Progenitor cell of endocrine pancreas (in vitro differentiated cells): ENCODE results near the gene TEX44. TPM values are rescaled to one million over a fixed set of nuclear protein-coding genes. Genes with fewer than 3 reads are reported as not detected.

Experiments
- DNase-seq: peaks from one replicate; pipeline ENCODE4 v3.0.0; 2021; ENCODE audit warnings: low spot score; ENCODE audit not compliant: unreplicated experiment
- H3K27ac Mint-ChIP-seq: 2 replicates; pipeline ENCODE4 v1.8.0; 2021; ENCODE audit warnings: mild to moderate bottlenecking, moderate library complexity, mixed read lengths
- H3K27me3 Mint-ChIP-seq: 2 replicates; pipeline ENCODE4 v1.8.0; 2021; ENCODE audit warnings: mixed read lengths
- H3K36me3 Mint-ChIP-seq: 2 replicates; pipeline ENCODE4 v1.8.0; 2022; ENCODE audit warnings: mixed read lengths; ENCODE audit not compliant: insufficient read depth
- H3K4me1 Mint-ChIP-seq: 2 replicates; pipeline ENCODE4 v1.8.0; 2021; ENCODE audit warnings: low read depth, mixed read lengths
- H3K4me3 Mint-ChIP-seq: 2 replicates; pipeline ENCODE4 v1.8.0; 2021; ENCODE audit warnings: low read depth, mild to moderate bottlenecking, moderate library complexity, mixed read lengths
- H3K9me3 Mint-ChIP-seq: 2 replicates; pipeline ENCODE4 v1.8.0; 2021; ENCODE audit warnings: low read depth, mixed read lengths
- CTCF ChIP-seq: fragments of 200-600 bp; sonication (generic); IDR thresholded peaks from one replicate; pipeline ENCODE4 v1.5.0; 2021; ENCODE audit warnings: antibody characterized with exemption, mild to moderate bottlenecking; ENCODE audit not compliant: unreplicated experiment
- total RNA-seq: library from RNA; stranded (reverse); gene quantifications from 2 replicates; pipeline ENCODE4 v1.2.1, GENCODE V29; 2021

The TEX44 gene
- total RNA-seq, 1 donor from 2014 or later, result not detected

GRCh38 chr2:231597014-231597611, 4.4 kb downstream of the TEX44 start:
- no peak overlapping the region for H3K27ac Mint-ChIP-seq
- peaks cover 6% of the 10 kb centered on the region for H3K4me1 Mint-ChIP-seq
- H3K36me3 Mint-ChIP-seq, result no peaks in the 10 kb centered on the region
- no peak for DNase-seq
- no peak for TF ChIP-seq CTCF
- H3K4me3 Mint-ChIP-seq, result no peak overlapping the region
- H3K27me3 Mint-ChIP-seq, result no peaks in the 10 kb centered on the region
- H3K9me3 Mint-ChIP-seq, result no peaks in the 10 kb centered on the region

- H3K27me3 Mint-ChIP-seq, result no peaks in the 10 kb centered on the region
- no peak overlapping the region for H3K4me3 Mint-ChIP-seq
- no peak for DNase-seq
- H3K9me3 Mint-ChIP-seq, result no peaks in the 10 kb centered on the region
- H3K36me3 Mint-ChIP-seq, result no peaks in the 10 kb centered on the region
- H3K4me1 Mint-ChIP-seq, result peaks cover 6% of the 10 kb centered on the region
- TF ChIP-seq CTCF, result no peak
- H3K27ac Mint-ChIP-seq, result no peak overlapping the region
Observed at GRCh38 chr2:231597627-231598026, 5.0 kb downstream of the TEX44 start.

GRCh38 chr2:231600619-231601355, 8.1 kb downstream of the TEX44 start:
- Mint-ChIP-seq H3K27ac (no peak overlapping the region), H3K27me3 (no peaks in the 10 kb centered on the region), H3K4me1 (peaks cover 23% of the 10 kb centered on the region), H3K36me3 (no peaks in the 10 kb centered on the region), H3K9me3 (no peaks in the 10 kb centered on the region), H3K4me3 (no peak overlapping the region)
- TF ChIP-seq CTCF, result no peak
- no peak for DNase-seq

- Mint-ChIP-seq H3K4me1 (peaks cover 27% of the 10 kb centered on the region), H3K27ac (peak overlapping the region; percentile 62), H3K36me3 (no peaks in the 10 kb centered on the region), H3K4me3 (no peak overlapping the region), H3K27me3 (no peaks in the 10 kb centered on the region), H3K9me3 (no peaks in the 10 kb centered on the region)
- peak; percentile 84 for TF ChIP-seq CTCF
- peak; percentile 65 for DNase-seq
Observed at GRCh38 chr2:231601356-231602229, 8.9 kb downstream of the TEX44 start.

GRCh38 chr2:231602859-231603467, 10.3 kb downstream of the TEX44 start:
- no peaks in the 10 kb centered on the region for H3K9me3 Mint-ChIP-seq
- no peaks in the 10 kb centered on the region for H3K36me3 Mint-ChIP-seq
- peaks cover 27% of the 10 kb centered on the region for H3K4me1 Mint-ChIP-seq
- TF ChIP-seq CTCF, result no peak
- peak overlapping the region; percentile 98 for H3K27ac Mint-ChIP-seq
- peak overlapping the region; percentile 45 for H3K4me3 Mint-ChIP-seq
- DNase-seq, result no peak
- H3K27me3 Mint-ChIP-seq, result no peaks in the 10 kb centered on the region
